B cell (primary cell): ENCODE data around the gene TNIK. TPM values are rescaled to one million over a fixed set of nuclear protein-coding genes. Genes with fewer than 3 reads are reported as not detected.

ENCODE experiments used
- ATAC-seq: fragments of 200-7000 bp; cut with Tn5 transposase; one replicate; pipeline ENCODE4 v1.10.0; 2021; ENCODE audit warnings: low read depth, mild to moderate bottlenecking, moderate number of reproducible peaks, moderate library complexity
- CTCF ChIA-PET: fragments of 350-600 bp; sonication (Branson Sonifier 250); formaldehyde crosslinking; loops from one replicate; lab custom pipeline; 2021; ENCODE audit warnings: antibody characterized with exemption, inconsistent platforms; lab: Charles Lee
- POLR2A ChIA-PET: fragments of 350-600 bp; sonication (Branson Sonifier 250); formaldehyde crosslinking; loops from one replicate; lab custom pipeline; 2021; ENCODE audit warnings: antibody characterized with exemption; lab: Charles Lee
- DNase-seq: peaks from one replicate; pipeline ENCODE4 v3.0.0; 2013
- H2AFZ ChIP-seq: 2 replicates; pipeline ENCODE4 v1.6.1; 2012; ENCODE audit warnings: mild to moderate bottlenecking, low read depth, low read length; ENCODE audit not compliant: insufficient read depth, poor library complexity, severe bottlenecking
- H3K27ac ChIP-seq, 2 donors: 1 replicate in 1 of 2; 2 replicates in 1 of 2; pipeline ENCODE4 v1.5.1; 2012 to 2013; ENCODE audit warnings: low read length in 2 of 2, mild to moderate bottlenecking in 2 of 2, moderate library complexity in 1 of 2
- H3K27me3 ChIP-seq, 4 experiments: fragments of 200-600 bp in 1 of 4; sonication (generic) in 1 of 4; replicated peaks in 1 of 4; 1 replicate in 2 of 4; 2 replicates in 2 of 4; pipeline versions ENCODE4 v1.6.1 to v1.7.0; 2013 to 2016; ENCODE audit warnings: low read length in 3 of 4, mild to moderate bottlenecking in 2 of 4, mixed read lengths in 1 of 4, moderate library complexity in 1 of 4; ENCODE audit not compliant: insufficient read depth in 4 of 4, control insufficient read depth in 3 of 4; ENCODE audit errors: control extremely low read depth in 1 of 4
- H3K36me3 ChIP-seq, 2 experiments: replicated peaks in 1 of 2; 1 replicate in 1 of 2; 2 replicates in 1 of 2; pipeline versions ENCODE4 v1.6.1 to v1.7.1; 2013; ENCODE audit warnings: low read length in 1 of 2; ENCODE audit not compliant: insufficient read depth in 2 of 2, control insufficient read depth in 1 of 2; ENCODE audit errors: control extremely low read depth in 1 of 2, extremely low read depth in 1 of 2
- H3K4me1 ChIP-seq, 2 donors: fragments of 200-600 bp in 1 of 2; sonication (generic) in 1 of 2; 1 replicate in 1 of 2; 2 replicates in 1 of 2; pipeline versions ENCODE4 v1.5.1 to v1.6.1; 2013 to 2017; ENCODE audit warnings: low read length in 2 of 2; ENCODE audit not compliant: control insufficient read depth in 2 of 2, insufficient read depth in 2 of 2
- H3K4me2 ChIP-seq: replicated peaks from 2 replicates; pipeline ENCODE3; 2012; ENCODE audit warnings: mild to moderate bottlenecking, low read depth, low read length; ENCODE audit not compliant: poor library complexity, severe bottlenecking
- H3K4me3 ChIP-seq, 5 experiments: fragments of 200-600 bp in 1 of 5; sonication (generic) in 1 of 5; 1 replicate in 3 of 5; 2 replicates in 2 of 5; pipeline versions ENCODE4 v1.5.1 to v1.7.0; 2011 to 2016; ENCODE audit warnings: low read length in 4 of 5, mild to moderate bottlenecking in 4 of 5, low read depth in 2 of 5, control low read depth in 1 of 5, moderate library complexity in 1 of 5; ENCODE audit not compliant: insufficient read depth in 1 of 5; ENCODE audit errors: control extremely low read depth in 1 of 5, extremely low read depth in 1 of 5
- H3K79me2 ChIP-seq: fragments of 200-600 bp; sonication (generic); one replicate; pipeline ENCODE4 v1.6.0; 2016; ENCODE audit warnings: low read length; ENCODE audit not compliant: control insufficient read depth, insufficient read depth
- H3K9ac ChIP-seq: fragments of 200-600 bp; sonication (generic); 2 replicates; pipeline ENCODE4 v1.6.1; 2017; ENCODE audit warnings: mild to moderate bottlenecking, low read length, moderate library complexity
- H3K9me3 ChIP-seq, 3 donors: one replicate each; pipeline versions ENCODE4 v1.6.1 to v1.7.1; 2013; ENCODE audit warnings: low read length in 2 of 3; ENCODE audit not compliant: control insufficient read depth in 2 of 3, insufficient read depth in 1 of 3; ENCODE audit errors: control extremely low read depth in 1 of 3
- H4K20me1 ChIP-seq: 2 replicates; pipeline ENCODE4 v1.6.0; 2012; ENCODE audit warnings: mild to moderate bottlenecking, low read length; ENCODE audit not compliant: insufficient read depth, control insufficient read depth, poor library complexity, severe bottlenecking
- H3K27ac Mint-ChIP-seq: one replicate; pipeline ENCODE4 v1.8.0; 2021; ENCODE audit warnings: mixed read lengths
- H3K27me3 Mint-ChIP-seq: one replicate; pipeline ENCODE4 v1.8.0; 2021; ENCODE audit warnings: mixed read lengths
- H3K4me1 Mint-ChIP-seq: one replicate; pipeline ENCODE4 v1.8.0; 2021; ENCODE audit warnings: mixed read lengths
- H3K4me3 Mint-ChIP-seq: one replicate; pipeline ENCODE4 v1.8.0; 2021; ENCODE audit warnings: mixed read lengths
- H3K9me3 Mint-ChIP-seq: one replicate; pipeline ENCODE4 v1.8.0; 2022; ENCODE audit warnings: mixed read lengths; ENCODE audit not compliant: insufficient read depth
- CTCF ChIP-seq: fragments of 200-600 bp; IDR thresholded peaks from one replicate; pipeline ENCODE4 v1.8.0; 2022; ENCODE audit warnings: antibody characterized with exemption, mild to moderate bottlenecking
- EZH2 ChIP-seq: IDR thresholded peaks from 2 replicates; pipeline ENCODE4 v1.6.1; 2012; ENCODE audit warnings: borderline replicate concordance, low read depth, mild to moderate bottlenecking, moderate library complexity, low read length; ENCODE audit not compliant: insufficient read depth, poor library complexity, severe bottlenecking
- WGBS: methylation state at CpG from one replicate; pipeline ENCODE4 v1.1.5; 2013; ENCODE audit warnings: missing lambda C conversion rate; ENCODE audit not compliant: insufficient coverage; 5-methylcytosine and 5-hydroxymethylcytosine counted together
- intact Hi-C: fragments of 100-400 bp; cut with micrococcal nuclease; formaldehyde crosslinking; loops from one replicate; pipeline ENCODE4 v1.10.0; 2022
- polyA plus RNA-seq: library from polyadenylated mRNA; depleted of rRNA; stranded (reverse); fragments of >200 nt; gene quantifications from 2 replicates; pipeline ENCODE4 v1.2.3, GENCODE V29; 2012
- total RNA-seq, 2 donors: library from RNA; stranded (reverse); fragments of 120-200 nt in 1 of 2; gene quantifications; 1 replicate in 1 of 2; 2 replicates in 1 of 2; pipeline versions ENCODE4 v1.2.3 to v1.2.4, GENCODE V29; 2013 to 2022

TNIK gene
- total and polyA plus RNA-seq, 2 donors (not counting 1 experiment from before 2014, with no cell fraction given): 0.66 to 7.7 TPM

GRCh38 chr3:171399842-171400241 lies 60.4 kb downstream of the TNIK start:
- no peaks in the 10 kb centered on the region for H3K9me3 ChIP-seq
- intact Hi-C loops: no loop called here

GRCh38 chr3:171398343-171398742 lies 61.9 kb downstream of the TNIK start:
- Mint-ChIP-seq H3K4me1 (no peaks in the 10 kb centered on the region), H3K4me3 (no peak overlapping the region), H3K9me3 (no peaks in the 10 kb centered on the region), H3K27me3 (no peaks in the 10 kb centered on the region), H3K27ac (no peak overlapping the region)
- Histone ChIP-seq H3K4me2 (no peak overlapping the region), H3K9me3 (no peaks in the 10 kb centered on the region), H3K4me3 (no peak overlapping the region), H3K79me2 (no peaks in the 10 kb centered on the region), H3K27ac (no peak overlapping the region), H3K27me3 (no peaks in the 10 kb centered on the region), H4K20me1 (no peaks in the 10 kb centered on the region), H3K36me3 (no peaks in the 10 kb centered on the region), H3K9ac (no peak overlapping the region), H3K4me1 (no peaks in the 10 kb centered on the region), H2AFZ (no peak overlapping the region)
- ChIA-PET POLR2A (no interaction called here), CTCF (no interaction called here)
- TF ChIP-seq EZH2 (no peak), CTCF (no peak)
- intact Hi-C loops: no loop called here
- WGBS: no CpG with 5 or more reads among the region's 2 CpGs
- ATAC-seq (no peak), DNase-seq (no peak)

More at GRCh38 chr3:171399842-171400241, 60.4 kb downstream of the TNIK start:
- no peak overlapping the region for H3K27ac ChIP-seq
- Mint-ChIP-seq H3K27ac (no peak overlapping the region), H3K27me3 (no peaks in the 10 kb centered on the region), H3K4me3 (no peak overlapping the region), H3K4me1 (no peaks in the 10 kb centered on the region), H3K9me3 (no peaks in the 10 kb centered on the region)
- WGBS: 90% methylated on average over 1 of the region's 2 CpGs
- DNase-seq: no peak
- H3K4me1 ChIP-seq: no peaks in the 10 kb centered on the region
- no peak overlapping the region for H3K9ac ChIP-seq
- H3K79me2 ChIP-seq: no peaks in the 10 kb centered on the region
- no peak for ATAC-seq
- H2AFZ ChIP-seq: no peak overlapping the region
- CTCF ChIA-PET: no interaction called here
- no peak overlapping the region for H3K4me3 ChIP-seq
- POLR2A ChIA-PET: no interaction called here
- H4K20me1 ChIP-seq: no peaks in the 10 kb centered on the region
- no peak overlapping the region for H3K4me2 ChIP-seq
- TF ChIP-seq CTCF (no peak), EZH2 (no peak)
- H3K27me3 ChIP-seq: no peaks in the 10 kb centered on the region
- no peaks in the 10 kb centered on the region for H3K36me3 ChIP-seq
